HL-60 (cell line): ENCODE results near the gene BHLHE40.

Source experiments
- CTCF ChIP-seq: IDR thresholded peaks from one replicate; pipeline ENCODE4 v1.5.1; 2011; ENCODE audit warnings: low read length, control low read depth, inconsistent platforms; ENCODE audit not compliant: insufficient read depth
- POLR2AphosphoS5 ChIP-seq: IDR thresholded peaks from 2 replicates; pipeline ENCODE4 v1.6.1; 2012; ENCODE audit warnings: low read depth

GRCh38 chr3:4974154-4974553, 5.1 kb upstream of the BHLHE40 start:
- TF ChIP-seq CTCF = no peak
- TF ChIP-seq POLR2AphosphoS5 = no peak
